ENCODE measurements around the gene STXBP6. TPM values are rescaled to one million over a fixed set of nuclear protein-coding genes. Genes with fewer than 3 reads are reported as not detected.

Gene STXBP6
- total and polyA plus RNA-seq, 10 of the 15 experiments (the other 5 are each of a cell fraction or from before 2014, with no cell fraction given): 1.2 to 47.3 (median 1.9) TPM

- TF ChIP-seq FOXM1 (IDR thresholded peaks at IDR 0.05; ENCODE audit: low read depth, low read length) (no peak), SRF (IDR thresholded peaks at IDR 0.05; ENCODE audit: low read depth in 2 of 2, low read length in 2 of 2) (no peak), NFIC (IDR thresholded peaks at IDR 0.05; ENCODE audit: low read depth, low read length) (no peak), WRNIP1 (IDR thresholded peaks at IDR 0.05; ENCODE audit: borderline replicate concordance, low read depth, low read length) (no peak), HDAC2 (IDR thresholded peaks at IDR 0.05) (no peak), HSF1 (IDR thresholded peaks at IDR 0.05; ENCODE audit: low read depth, low read length) (no peak), NR2F1 (conservative IDR thresholded peaks at IDR 0.05) (no peak), ZNF274 (IDR thresholded peaks at IDR 0.05; ENCODE audit: insufficient read depth, insufficient read length) (no peak)
- TF ChIP-seq, protein P1, sequence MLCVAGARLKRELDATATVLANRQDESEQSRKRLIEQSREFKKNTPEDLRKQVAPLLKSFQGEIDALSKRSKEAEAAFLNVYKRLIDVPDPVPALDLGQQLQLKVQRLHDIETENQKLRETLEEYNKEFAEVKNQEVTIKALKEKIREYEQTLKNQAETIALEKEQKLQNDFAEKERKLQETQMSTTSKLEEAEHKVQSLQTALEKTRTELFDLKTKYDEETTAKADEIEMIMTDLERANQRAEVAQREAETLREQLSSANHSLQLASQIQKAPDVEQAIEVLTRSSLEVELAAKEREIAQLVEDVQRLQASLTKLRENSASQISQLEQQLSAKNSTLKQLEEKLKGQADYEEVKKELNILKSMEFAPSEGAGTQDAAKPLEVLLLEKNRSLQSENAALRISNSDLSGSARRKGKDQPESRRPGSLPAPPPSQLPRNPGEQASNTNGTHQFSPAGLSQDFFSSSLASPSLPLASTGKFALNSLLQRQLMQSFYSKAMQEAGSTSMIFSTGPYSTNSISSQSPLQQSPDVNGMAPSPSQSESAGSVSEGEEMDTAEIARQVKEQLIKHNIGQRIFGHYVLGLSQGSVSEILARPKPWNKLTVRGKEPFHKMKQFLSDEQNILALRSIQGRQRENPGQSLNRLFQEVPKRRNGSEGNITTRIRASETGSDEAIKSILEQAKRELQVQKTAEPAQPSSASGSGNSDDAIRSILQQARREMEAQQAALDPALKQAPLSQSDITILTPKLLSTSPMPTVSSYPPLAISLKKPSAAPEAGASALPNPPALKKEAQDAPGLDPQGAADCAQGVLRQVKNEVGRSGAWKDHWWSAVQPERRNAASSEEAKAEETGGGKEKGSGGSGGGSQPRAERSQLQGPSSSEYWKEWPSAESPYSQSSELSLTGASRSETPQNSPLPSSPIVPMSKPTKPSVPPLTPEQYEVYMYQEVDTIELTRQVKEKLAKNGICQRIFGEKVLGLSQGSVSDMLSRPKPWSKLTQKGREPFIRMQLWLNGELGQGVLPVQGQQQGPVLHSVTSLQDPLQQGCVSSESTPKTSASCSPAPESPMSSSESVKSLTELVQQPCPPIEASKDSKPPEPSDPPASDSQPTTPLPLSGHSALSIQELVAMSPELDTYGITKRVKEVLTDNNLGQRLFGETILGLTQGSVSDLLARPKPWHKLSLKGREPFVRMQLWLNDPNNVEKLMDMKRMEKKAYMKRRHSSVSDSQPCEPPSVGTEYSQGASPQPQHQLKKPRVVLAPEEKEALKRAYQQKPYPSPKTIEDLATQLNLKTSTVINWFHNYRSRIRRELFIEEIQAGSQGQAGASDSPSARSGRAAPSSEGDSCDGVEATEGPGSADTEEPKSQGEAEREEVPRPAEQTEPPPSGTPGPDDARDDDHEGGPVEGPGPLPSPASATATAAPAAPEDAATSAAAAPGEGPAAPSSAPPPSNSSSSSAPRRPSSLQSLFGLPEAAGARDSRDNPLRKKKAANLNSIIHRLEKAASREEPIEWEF (IDR thresholded peaks at IDR 0.05; ENCODE audit: insufficient replicate concordance, low read depth, low read length): no peak
- TF ChIP-seq, protein P2, sequence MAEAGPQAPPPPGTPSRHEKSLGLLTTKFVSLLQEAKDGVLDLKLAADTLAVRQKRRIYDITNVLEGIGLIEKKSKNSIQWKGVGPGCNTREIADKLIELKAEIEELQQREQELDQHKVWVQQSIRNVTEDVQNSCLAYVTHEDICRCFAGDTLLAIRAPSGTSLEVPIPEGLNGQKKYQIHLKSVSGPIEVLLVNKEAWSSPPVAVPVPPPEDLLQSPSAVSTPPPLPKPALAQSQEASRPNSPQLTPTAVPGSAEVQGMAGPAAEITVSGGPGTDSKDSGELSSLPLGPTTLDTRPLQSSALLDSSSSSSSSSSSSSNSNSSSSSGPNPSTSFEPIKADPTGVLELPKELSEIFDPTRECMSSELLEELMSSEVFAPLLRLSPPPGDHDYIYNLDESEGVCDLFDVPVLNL (IDR thresholded peaks at IDR 0.05; ENCODE audit: low read depth, low read length): no peak
Measured at GRCh38 chr14:24785698-24786097, 264.2 kb downstream of the STXBP6 start (continued).
